ENCODE data around the gene PIAS2.
A peak's percentile ranks its signal among the peaks of the same experiment; 100 is the strongest.
"Not testable (repeated sequence)": the region's sequence is repeated elsewhere in the genome, so short reads cannot be mapped to it uniquely, and the experiment has no call there.

The PIAS2 gene

GRCh38 chr18:46903406-46903805 lies 13.9 kb downstream of the PIAS2 start:
- DNase-seq = no peak

GRCh38 chr18:46899274-46899948 lies 17.9 kb downstream of the PIAS2 start:
- no peak for DNase-seq

GRCh38 chr18:46894124-46894523 lies 23.2 kb downstream of the PIAS2 start:
- DNase-seq = no peak

GRCh38 chr18:46893360-46893759 lies 23.9 kb downstream of the PIAS2 start:
- no peak for DNase-seq

GRCh38 chr18:46892842-46893241 lies 24.5 kb downstream of the PIAS2 start:
- no peak for DNase-seq

- no peak for DNase-seq
Observed at GRCh38 chr18:46891742-46892214, 25.5 kb downstream of the PIAS2 start.

GRCh38 chr18:46888965-46889364 lies 28.3 kb downstream of the PIAS2 start:
- DNase-seq = no peak

GRCh38 chr18:46886893-46887292 lies 30.4 kb downstream of the PIAS2 start:
- no peak for DNase-seq

- no peak for DNase-seq
Observed at GRCh38 chr18:46883180-46883579, 34.1 kb downstream of the PIAS2 start.

GRCh38 chr18:46877329-46877987 lies 39.8 kb downstream of the PIAS2 start:
- no peak for DNase-seq

- no peak for DNase-seq
Observed at GRCh38 chr18:46868169-46868921, 49.0 kb downstream of the PIAS2 start.

GRCh38 chr18:46867367-46868143 lies 49.8 kb downstream of the PIAS2 start:
- DNase-seq = no peak

GRCh38 chr18:46866523-46866922 lies 50.8 kb downstream of the PIAS2 start:
- DNase-seq = no peak

GRCh38 chr18:46865245-46865644 lies 52.1 kb downstream of the PIAS2 start:
- not testable (repeated sequence) for DNase-seq

GRCh38 chr18:46859855-46860254 lies 57.5 kb downstream of the PIAS2 start:
- DNase-seq = peak; percentile 9

- DNase-seq = no peak
Observed at GRCh38 chr18:46858290-46858689, 59.0 kb downstream of the PIAS2 start.

- no peak for DNase-seq
Observed at GRCh38 chr18:46856973-46857372, 60.3 kb downstream of the PIAS2 start.

- DNase-seq = no peak
Observed at GRCh38 chr18:46849007-46849406, 68.3 kb downstream of the PIAS2 start.

- DNase-seq = no peak
Observed at GRCh38 chr18:46843372-46843771, 73.9 kb downstream of the PIAS2 start.

- no peak for DNase-seq
Observed at GRCh38 chr18:46842583-46842982, 74.7 kb downstream of the PIAS2 start.

GRCh38 chr18:46833899-46834298 lies 83.4 kb downstream of the PIAS2 start:
- DNase-seq = no peak

- DNase-seq = no peak
Observed at GRCh38 chr18:46832849-46833248, 84.5 kb downstream of the PIAS2 start.

- not testable (repeated sequence) for DNase-seq
Observed at GRCh38 chr18:46832422-46832821, 84.9 kb downstream of the PIAS2 start.

All from fibroblast of skin of right quadriceps (primary cell).